HG02763 (cell line): ENCODE results near the gene TRABD2B.

Experiments used
- ATAC-seq: cut with Tn5 transposase; IDR thresholded peaks from one replicate; pipeline ENCODE4 v1.9.1; 2021; ENCODE audit warnings: mild to moderate bottlenecking, moderate library complexity; ENCODE audit not compliant: unreplicated experiment

Gene TRABD2B

DNA sequence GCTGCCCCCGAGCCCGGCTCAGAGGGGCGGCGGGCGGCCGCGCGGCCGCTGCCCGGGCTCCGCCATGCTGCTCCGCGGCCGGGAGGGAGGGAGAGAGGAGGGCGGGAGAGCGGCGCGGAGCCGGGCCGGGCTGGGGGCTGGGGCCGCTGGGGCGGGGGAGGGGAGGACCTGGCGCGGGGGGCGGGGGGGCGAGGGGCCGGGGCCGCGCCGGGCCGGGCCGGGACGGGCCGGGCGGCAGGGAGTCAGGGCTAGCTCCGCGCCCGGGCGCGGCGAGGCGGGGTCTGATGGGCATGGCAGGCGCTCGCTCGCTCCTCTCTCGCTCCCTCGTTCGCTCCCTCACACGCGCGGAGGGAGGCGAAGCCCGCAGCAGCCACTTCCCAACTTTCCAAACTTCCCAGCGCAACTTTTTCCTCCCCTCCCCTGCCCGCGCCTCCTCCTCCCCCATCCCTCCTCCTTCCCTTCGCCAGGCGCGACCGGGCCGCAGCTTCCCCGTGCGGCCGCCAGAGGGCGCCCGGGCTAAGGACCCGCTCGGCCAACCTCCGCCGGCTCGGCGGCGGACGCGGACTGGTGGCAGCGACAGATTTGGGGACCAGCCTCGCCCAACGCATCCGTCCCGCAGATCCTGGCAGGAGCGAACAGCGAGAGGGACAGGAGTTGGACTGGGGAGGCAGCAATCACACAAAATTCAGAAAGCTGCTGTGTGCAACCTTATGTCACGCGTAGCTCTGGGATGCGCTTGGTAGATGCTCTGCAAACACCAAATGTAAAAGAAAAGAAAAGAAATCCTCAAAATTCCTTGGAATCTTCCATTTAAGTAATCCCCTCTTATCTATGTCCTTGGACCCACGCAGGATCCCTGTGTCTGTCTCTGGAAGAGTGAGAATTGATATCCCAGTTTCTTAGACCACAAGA, at the start of gene TRABD2B:
TRABD2B (minus strand) TSS at position 97 of the 912 bp plus-strand sequence.
- ATAC-seq, result peak; percentile 84

DNA sequence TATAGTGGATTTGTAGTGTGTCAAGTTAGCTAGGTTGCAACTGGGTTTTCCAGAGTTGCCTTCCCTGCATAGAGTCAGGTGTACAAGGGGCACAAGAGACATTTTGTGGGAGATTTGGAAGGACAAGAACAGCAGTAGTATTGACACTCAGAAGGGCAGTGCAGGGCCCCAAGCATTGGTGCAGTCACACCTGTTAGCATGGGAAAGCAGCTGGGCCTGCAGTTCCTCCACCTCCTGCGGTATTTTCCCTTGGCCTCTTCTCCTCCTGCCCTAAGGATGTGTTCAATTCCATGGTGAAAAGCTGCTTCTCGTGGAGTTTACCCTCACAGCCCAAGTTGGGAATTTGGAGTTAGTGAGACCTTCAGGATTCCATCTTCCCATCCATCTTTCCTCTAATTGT, 47.1 kb upstream of the TRABD2B start:
- no peak for ATAC-seq

DNA sequence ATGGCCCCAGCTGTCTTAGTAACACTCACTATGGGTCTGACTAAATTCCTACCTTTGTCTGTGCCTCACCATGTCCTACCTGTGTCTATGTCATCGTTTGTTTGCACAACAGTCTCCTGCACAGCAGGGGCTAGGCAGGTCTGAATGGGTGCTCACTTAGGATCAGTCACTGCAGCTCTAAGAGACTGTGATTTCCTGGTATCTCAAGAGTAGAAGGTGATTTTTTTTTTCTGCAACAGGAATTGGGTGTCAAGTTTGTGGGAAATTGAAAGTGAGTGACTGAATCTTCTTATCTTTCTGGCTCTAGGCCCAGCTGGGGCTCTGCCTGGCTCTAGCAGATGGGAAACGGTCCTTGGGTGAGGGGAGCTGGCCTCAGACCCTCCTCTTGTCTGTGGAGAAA, 46.4 kb upstream of the TRABD2B start:
- no peak for ATAC-seq

DNA sequence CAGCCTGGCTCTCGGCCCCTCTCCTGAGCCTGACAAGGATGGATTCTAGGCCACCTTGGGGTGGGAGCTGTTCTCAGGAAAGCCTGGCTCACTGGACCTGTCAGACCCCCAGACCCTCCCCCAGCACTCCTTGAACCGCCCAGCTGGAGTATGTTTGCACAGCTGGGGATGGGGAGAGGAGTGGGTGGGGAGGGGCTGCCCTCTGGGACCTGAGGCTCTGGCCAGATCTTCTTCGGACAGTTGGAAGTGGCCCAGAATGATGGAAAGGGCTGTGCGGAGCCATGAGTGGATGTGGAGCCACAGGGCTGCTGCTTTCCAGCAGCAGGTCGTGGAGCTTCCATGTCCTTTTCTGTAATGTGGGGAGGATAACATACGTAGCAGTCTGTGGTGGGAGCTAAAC, 43.0 kb upstream of the TRABD2B start:
- no peak for ATAC-seq

DNA sequence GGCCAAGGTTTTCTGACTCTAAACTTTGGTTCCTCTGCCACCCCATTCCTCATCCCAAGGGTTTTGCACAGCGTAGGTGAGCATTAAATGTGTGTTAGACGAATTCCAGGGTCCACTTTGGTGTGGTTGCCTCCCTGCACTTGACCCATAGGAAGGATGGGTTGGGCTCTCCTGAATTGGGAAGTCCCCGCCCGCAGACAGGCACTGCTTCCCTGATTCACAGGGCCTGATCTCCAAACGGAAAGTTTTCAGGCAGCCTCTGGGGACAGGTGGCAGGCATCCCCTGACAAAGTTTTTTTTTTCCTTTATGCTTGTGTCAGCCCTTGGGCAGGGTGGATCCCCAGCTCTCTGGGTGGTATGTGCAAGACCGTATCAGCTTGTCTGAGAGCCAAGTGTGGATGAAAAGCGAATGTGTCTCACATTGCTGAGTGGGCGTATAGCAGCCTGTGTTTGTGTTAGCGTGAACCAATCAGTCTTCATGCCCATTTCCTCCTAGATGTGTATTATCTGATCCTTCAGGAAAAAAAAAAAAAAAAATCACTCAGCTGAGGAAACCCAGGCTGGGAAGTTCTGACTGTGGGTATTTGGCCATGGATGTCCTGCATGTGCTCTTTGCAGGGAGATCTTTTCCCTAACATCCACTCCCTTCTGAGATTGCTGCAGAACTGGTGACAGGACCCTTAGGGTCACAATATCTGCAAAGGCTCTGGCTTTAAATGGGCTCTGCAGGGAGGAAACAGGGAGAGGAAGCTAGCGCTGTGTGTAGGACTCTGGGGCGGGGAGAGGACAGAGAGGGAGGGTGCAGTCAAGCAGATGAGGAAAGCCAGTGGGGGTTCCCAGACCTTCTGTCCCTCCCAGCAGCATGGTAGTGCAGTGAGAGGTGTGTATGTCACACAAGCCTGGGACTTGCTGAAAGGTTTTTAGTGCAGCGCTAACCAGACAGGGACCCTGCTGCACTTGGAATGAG, 42.2 kb upstream of the TRABD2B start:
- no peak for ATAC-seq

DNA sequence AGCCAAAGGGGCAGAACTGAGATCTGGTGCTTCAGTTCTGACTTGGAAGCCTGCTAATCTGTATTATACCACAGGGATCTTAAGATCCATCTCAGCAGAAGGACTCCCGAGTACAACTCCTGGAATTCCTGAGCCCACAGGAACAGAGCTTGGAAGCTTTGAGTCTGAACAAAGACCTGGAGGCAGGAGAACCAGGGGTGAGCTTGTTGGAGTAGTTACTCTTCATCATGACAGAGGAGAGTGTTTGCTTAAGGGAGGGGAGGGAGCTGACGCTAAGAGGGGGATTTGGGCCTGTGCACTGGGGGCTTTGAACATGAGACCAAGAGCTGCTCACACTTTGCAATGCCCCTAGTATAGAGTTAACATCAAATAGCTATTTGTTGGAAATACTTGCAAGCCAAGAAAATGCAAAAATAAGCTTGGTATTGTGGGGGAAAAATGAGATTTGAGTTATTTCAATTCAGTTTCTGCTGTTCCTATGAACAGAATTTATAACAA, 41.1 kb upstream of the TRABD2B start:
- no peak for ATAC-seq

DNA sequence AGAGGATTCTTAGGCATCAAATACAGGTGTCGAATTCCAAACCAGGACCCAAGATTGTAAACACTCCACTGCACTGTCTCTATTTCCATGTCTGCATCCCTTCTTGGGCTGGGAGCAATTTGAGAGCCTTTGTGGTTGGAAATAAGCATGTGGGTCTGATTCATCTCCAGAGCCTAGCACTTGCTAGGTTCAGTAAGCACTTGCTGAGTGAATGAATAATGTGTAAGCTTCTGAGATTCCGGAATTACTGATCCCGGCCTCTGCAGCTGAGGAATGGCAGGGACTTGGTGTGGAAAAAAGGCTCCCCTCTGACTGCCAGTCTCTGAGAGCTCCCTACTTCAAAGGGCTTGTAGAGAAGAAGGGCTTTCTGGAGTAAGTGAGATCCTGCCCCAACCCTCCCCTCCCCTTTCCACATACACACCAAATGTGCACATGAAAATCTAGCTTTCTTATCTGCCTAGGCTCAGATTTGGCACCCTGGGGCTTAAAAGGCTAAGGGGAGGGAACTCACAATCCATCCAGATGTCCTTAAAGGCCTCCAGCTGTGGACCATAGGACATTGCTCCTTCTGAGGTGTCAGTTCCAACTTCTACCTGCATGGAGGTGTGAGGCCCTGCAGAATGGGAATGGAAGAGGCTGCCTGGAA, 39.6 kb upstream of the TRABD2B start:
- ATAC-seq, result no peak

DNA sequence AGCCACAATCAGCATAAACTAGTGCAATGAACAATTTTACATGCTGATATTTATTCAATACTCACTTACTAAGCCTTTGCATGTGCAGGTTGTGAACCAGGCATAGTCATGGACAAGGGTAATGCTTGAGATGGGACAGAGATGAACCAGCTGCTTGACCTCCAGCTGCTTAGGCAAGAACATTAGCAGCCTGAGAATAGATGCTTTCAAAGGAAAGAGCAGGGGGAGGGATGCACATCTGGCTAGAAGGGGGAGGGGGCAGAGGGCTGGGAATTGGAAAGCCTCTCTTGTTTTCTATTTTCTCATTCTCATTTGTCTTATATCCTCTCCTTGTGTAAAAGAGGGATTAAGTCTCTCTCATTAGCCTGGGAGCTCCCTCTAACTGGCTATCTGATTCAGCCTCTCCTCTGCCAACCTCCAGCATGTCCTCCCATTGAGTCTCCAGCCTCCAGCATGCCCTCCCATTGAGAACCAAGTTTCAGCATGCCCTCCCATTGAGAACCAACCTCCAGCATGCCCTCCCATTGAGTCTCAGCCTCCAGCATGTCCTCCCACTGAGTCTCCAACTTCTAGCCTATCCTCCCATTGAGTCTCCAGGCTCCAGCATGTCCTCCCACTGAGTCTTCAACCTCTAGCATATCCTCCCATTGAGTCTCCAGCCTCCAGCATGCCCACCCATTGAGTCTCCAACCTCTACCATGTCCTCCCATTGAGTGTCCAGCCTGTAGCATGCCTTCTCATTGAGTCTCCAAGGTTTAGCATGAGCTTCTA, 38.4 kb upstream of the TRABD2B start:
- no peak for ATAC-seq

DNA sequence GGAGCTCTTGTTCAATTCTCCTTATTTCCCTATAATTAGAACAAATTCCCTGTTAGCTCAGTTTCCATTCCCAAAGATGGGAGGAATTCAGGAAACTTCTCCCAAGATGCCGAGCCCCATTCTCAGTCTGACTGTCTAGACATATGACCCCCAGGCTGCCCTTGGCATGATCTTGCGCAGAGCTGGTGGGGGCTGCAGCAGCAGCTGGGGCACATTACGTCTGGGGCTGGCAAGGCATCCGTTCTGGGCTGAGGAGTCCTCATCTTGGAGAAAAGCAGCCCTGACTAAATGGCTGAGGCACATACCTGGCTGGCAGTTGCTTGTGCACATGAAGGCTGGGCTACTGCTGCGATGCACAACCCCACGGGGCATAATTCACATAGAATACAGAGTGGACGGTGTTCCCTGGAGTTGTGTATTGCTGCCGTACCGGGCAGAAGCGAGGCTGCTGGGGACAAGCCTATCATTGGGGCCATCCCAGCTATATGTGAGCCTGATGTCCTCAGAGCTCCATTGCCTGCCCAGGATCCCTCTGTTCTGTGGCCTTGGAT, 36.4 kb upstream of the TRABD2B start:
- ATAC-seq, result no peak

DNA sequence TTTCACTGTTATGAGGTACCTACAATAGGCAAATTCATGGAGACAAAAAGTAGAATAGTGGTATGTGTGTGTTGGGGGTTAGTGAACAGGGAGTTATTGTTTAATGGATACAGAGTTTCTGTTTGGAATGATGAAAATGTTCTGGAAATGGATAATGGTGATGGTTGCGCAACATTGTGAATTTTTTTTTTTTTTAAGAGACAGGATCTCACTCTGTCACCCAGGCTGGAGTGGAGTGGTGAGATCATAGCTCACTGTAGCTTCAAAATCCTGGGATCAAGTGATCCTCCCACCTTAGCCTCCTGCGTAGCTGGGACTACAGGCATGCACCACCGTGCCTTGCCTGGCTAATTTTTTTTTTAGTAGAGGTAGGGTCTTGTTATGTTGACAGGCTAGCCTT, 34.5 kb upstream of the TRABD2B start:
- ATAC-seq, result no peak

DNA sequence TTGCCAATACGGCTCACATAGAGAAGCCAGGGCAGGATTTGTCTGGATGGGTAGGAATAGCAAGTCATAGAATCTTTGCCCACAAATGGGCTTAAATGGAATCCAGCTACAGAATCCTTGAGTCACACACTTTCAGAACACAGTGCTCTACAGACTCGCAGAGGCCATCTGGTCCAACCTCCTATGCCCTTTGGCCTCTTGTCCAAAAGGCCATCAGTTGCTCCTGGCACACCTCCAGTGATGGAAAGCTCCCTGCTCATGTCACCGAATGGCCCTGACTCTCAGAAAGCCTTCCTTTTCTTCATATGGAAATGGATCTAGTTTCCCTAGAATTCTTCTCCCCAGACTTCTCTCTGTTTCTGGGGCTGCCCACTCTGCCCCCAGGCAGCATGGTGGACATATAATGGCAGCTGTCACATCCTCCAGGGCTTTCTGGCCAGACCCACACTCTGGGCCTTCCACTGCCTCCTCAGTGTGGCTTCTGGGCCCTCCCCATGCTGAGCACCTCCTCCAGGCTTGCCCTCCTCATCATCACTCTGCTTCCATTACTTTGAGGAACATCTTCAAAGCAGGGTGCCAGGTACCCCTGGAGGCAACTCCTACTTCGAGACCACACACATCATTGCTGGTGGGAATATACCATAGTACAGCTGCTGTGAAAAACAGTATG, 33.6 kb upstream of the TRABD2B start:
- no peak for ATAC-seq

DNA sequence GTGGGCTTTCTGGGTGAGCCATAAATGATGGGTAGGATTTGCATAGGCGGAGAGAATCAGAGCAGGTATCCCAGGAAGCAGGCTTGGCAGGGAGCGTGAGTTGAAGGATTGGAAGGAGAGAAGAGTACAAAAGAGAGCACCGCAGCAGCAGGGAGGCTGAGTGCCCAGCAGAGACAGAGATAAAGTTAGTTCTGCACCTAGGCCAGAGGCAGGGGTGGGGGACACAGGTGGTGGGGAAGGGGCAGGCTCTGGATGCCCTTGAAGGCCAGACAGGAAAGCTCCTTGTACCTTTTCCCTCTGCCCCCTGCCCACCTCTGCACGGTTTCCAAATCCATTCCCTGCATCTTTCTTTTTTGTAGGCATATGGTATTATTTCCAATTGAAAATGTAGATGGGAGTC, 33.0 kb upstream of the TRABD2B start:
- no peak for ATAC-seq

DNA sequence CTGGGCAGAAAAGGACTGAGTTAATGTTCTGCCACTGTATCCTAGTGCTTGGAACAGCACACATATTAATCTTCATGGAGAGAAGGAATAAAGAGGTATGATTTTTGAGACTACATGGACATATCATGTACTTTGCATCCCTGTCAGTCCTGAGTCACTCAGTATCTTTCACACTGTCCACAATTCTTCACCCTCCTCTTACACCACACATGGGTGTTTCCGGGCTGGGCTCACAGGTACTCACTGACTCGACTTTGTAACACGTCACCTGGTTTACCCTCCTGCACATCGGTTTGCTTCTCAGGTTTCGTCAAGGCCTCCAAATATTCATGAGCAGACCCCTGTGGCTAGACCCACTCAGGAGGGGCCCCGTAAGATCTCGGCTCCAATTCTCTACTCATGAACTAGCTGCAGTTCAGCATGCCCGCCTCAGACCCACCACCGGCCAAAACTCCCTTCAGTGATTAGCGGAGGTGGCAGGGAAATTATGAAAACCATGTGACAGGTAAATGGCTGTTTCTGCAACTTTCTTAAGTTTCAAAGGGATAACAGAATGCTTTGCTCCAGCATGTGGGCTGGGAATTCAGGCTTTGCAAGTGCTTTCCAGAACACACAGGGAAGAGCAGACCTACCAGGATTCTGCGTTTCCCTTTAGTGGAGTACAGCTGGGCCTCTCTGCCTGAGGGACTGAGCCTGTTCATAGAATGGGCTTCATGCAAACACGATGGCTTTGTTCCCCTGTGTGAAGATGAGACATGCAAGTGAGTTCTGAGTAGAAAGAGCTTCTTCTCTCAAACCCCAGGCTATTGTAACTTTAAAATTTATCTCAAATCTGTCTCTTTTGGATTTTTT, 31.3 kb upstream of the TRABD2B start:
- no peak for ATAC-seq

DNA sequence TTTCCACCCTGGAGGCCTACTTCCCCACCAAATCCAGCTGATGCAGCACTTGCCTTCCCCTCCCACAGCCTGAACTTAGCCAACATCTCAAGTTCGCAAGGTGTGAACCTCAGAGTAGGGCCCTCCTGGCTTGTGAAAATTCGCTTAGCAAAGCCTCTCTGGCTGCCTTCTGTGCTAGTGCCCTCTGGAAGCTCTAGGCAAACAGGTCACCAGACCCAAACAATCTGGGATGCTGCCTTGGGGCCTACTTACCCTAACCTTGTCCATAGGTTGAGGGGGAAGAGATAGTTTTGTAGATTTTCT, 30.3 kb upstream of the TRABD2B start:
- ATAC-seq, result no peak

DNA sequence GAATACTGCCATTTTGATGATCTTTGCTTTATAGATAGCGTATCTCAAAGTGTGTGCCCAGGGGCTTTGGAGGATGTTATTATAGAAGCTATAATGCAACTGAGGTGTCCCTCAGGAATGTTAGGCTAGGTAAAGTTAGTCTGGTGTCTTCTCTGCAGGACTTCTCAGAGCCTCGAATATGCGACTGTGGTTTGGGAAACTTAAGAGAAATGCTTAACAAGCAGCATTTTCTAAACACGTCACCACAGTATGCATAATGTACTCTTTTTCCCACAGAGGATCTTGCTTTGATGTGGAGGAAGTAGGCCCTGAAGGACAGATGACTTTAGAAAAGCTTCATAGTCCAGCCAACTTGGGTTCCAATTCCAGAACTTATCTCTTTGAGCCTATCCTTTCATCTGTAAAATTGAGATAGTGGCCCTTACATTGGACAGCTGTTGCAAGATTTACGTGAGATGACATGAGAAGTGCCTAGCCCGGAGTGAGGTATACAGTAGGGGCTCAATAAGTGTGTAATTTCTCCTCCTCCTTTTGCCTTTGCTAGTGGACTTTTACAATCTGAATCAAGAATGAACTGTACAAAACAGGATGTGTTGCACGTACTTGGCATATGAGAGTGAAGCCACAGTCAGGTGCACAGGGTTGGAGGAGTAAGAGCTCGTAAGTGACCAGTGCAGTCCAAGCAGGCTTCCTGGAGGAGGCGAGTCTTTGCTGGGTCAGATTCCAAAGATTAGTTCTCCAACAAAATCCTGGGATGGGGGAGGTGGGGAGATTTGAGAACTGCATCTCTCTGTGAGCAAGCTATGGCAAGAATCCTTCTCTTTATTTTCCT, 29.7 kb upstream of the TRABD2B start:
- no peak for ATAC-seq

DNA sequence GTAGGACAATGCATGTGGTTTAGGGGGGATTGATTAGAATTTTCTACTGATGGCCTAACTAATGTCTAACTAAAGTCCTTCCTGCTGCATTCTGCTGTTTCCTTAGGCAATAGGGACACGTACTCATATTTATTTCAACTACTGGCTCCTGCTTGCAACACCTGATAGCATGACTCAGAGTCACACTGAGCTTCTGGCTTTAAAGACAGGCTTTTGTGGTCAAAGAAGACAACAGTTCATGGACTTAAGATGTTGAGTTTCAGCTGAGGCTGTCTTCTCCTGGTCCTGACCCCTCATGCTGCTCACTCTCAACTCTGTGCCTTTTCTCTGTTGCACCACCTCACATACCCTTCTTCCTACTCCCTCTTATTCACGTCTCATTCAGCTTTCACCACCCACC, 29.1 kb upstream of the TRABD2B start:
- no peak for ATAC-seq

DNA sequence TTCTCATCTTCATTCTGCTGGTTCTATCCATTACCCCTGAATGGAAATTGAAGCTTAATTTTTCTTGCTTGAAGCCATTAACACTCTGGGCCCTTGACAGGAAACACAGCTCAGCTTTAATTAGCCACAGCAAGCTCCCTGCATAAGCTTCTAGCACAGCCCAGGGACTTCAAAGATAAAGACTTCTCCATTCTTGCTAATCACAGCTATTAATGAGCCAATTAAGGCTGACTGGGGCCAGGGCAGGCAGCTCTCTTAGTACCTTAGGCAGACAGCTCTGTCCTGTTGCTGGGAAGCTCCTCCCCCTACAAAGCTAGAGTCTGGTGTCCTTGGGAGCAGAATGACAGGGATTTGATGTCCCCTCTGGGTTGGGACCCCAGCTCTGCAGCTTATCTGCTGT, 27.9 kb upstream of the TRABD2B start:
- ATAC-seq, result no peak

DNA sequence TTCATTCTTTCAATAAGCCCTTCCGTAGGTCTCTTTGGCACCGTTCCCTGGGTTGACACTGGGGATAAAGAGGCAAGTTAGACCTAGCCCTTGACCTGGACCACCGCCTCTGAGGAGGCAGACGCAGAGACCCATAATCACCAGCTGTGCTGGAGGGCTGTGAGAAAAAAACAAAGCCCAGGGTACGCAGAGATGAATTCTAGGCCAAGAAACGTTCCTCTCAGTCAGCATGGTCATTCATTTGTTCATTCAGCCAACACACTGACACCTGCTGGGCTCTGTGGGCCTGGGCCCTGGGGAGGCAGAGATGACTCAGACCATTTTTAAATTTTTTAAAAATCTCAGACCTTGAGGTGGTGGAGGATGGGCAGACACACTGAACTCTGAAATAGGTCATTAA, 26.3 kb upstream of the TRABD2B start:
- ATAC-seq, result no peak
